Measurements from ENCODE around the gene OPA3. TPM values are rescaled to one million over a fixed set of nuclear protein-coding genes. Genes with fewer than 3 reads are reported as not detected.

The OPA3 gene
- polyA plus RNA-seq, 3 donors, result 4.4 to 6.9 (median 5.6) TPM

DNA sequence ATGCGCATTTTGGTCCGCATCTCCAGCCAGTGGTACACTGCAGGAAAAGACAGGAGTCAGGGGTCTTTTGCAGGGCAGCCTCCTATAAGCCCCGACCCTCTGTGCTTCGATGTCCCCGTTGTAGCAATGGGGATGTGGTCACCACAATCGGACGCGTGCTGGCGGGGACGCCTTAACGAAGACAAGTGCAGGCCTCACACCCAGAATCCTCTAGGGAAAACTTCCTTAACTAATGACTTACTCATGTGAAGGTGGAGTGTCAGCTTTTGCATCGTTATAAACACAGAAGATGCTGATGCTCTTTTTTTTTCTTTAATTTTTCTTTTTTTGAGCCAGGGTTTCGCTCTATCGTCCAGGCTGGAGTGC, 55.2 kb downstream of the OPA3 start:
- peaks cover 0 to 16% of the 10 kb centered on the region in 2 donors for H3K27me3 ChIP-seq (ENCODE audit: control insufficient read depth in 2 of 2, insufficient read depth in 2 of 2, low read length in 2 of 2)
- peaks cover 36 to 38% of the 10 kb centered on the region in 2 donors for H3K36me3 ChIP-seq (replicated peaks in 1 of 2; ENCODE audit: control insufficient read depth in 1 of 2, insufficient read depth in 2 of 2, low read length in 2 of 2)
- peaks cover 16 to 17% of the 10 kb centered on the region in 2 donors for H3K9me3 ChIP-seq (replicated peaks in 1 of 2; ENCODE audit: control insufficient read depth in 1 of 2, insufficient read depth in 1 of 2, low read length in 2 of 2)
- DNase-seq, result no peak
- Mint-ChIP-seq H3K27me3 (ENCODE audit: low read depth in 3 of 3) (peaks cover 24 to 37% (median 29%) of the 10 kb centered on the region in 3 donors), H3K36me3 (peaks cover 37 to 44% of the 10 kb centered on the region in 2 donors), H3K9me3 (peaks cover 6 to 33% (median 19%) of the 10 kb centered on the region in 7 donors), H3K4me3 (peak overlapping the region in 1 of 2 donors; percentile 62), H3K27ac (peak overlapping the region in 1 of 7 donors; percentile 46), H3K4me1 (peaks cover 36% of the 10 kb centered on the region)
- peaks cover 34 to 45% of the 10 kb centered on the region in 2 donors for H3K4me1 ChIP-seq (ENCODE audit: control insufficient read depth in 1 of 2, insufficient read depth in 2 of 2, low read length in 2 of 2)
- peaks cover 7% of the 10 kb centered on the region for H3K79me2 ChIP-seq (ENCODE audit: insufficient read depth, low read length)
- intact Hi-C loops (cut with micrococcal nuclease), result loop anchor here (5.0 to 10.0 kb wide), 3 partner anchors 37 to 115 kb away; partner anchors contain the start of gene OPA3 (in 1 of the 2)
- no peak overlapping the region for H3K4me2 ChIP-seq (replicated peaks; ENCODE audit: extremely low read depth, low read length, poor library complexity, severe bottlenecking)
- TF ChIP-seq, protein P1, sequence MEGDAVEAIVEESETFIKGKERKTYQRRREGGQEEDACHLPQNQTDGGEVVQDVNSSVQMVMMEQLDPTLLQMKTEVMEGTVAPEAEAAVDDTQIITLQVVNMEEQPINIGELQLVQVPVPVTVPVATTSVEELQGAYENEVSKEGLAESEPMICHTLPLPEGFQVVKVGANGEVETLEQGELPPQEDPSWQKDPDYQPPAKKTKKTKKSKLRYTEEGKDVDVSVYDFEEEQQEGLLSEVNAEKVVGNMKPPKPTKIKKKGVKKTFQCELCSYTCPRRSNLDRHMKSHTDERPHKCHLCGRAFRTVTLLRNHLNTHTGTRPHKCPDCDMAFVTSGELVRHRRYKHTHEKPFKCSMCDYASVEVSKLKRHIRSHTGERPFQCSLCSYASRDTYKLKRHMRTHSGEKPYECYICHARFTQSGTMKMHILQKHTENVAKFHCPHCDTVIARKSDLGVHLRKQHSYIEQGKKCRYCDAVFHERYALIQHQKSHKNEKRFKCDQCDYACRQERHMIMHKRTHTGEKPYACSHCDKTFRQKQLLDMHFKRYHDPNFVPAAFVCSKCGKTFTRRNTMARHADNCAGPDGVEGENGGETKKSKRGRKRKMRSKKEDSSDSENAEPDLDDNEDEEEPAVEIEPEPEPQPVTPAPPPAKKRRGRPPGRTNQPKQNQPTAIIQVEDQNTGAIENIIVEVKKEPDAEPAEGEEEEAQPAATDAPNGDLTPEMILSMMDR (IDR thresholded peaks at IDR 0.05), result no peak
- peaks cover 57% of the 10 kb centered on the region for H4K20me1 ChIP-seq (ENCODE audit: insufficient read depth, low read length)
- H3K4me3 ChIP-seq (replicated peaks in 1 of 3; ENCODE audit: low read depth in 2 of 3, low read length in 3 of 3), result no peak overlapping the region
- 46% methylated on average over 6 of the region's 14 CpGs for WGBS (ENCODE audit: insufficient coverage)
- no peak overlapping the region for H2AFZ ChIP-seq (ENCODE audit: insufficient read depth, low read depth, low read length, poor library complexity, severe bottlenecking)
- no peak overlapping the region for H3K9ac ChIP-seq (ENCODE audit: insufficient read depth, low read length, poor library complexity, severe bottlenecking)
- H3K27ac ChIP-seq (ENCODE audit: low read depth in 1 of 2, low read length in 2 of 2), result no peak overlapping the region

DNA sequence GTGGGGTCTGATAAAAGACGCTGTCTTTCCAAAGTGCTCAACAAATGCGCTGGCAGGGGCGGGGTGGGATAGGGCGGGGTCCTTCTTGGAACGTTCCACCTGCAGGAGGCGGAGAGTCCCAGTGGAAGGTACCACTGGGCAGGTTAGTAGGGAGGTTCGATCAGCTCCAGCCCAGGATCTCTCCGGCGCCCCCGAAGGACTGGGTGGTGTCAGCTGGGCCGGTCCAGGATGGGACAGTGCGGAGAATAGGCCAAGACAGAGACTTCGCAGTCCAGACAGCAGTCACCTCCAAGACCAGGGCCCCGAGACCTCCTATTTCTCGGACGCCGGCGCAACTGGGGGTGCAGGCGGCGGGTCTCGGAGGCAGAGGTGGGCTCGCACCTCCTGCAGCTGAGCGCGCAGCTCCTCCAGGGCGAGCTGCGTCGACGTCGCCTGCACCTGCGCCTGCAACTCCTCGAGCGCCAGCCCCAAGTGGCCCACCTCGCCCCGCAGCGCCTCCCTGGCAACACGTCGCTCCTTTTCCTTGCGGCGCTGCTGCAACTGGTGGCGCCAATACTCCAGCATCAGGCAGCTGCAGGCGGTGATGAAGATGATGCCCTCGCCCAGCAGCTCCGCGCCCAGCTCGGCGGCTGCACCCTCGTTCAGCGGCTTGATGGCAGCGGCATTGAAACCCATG, 55.7 kb downstream of the OPA3 start:
- DNase-seq, result no peak
- no peak overlapping the region for H3K27ac ChIP-seq (ENCODE audit: low read depth in 1 of 2, low read length in 2 of 2)
- H3K4me3 Mint-ChIP-seq, result peak overlapping the region in 1 of 2 donors; percentile 83
- peaks cover 0 to 16% of the 10 kb centered on the region in 2 donors for H3K27me3 ChIP-seq (ENCODE audit: control insufficient read depth in 2 of 2, insufficient read depth in 2 of 2, low read length in 2 of 2)
- peaks cover 12% of the 10 kb centered on the region for H3K79me2 ChIP-seq (ENCODE audit: insufficient read depth, low read length)
- H3K4me1 ChIP-seq (ENCODE audit: control insufficient read depth in 1 of 2, insufficient read depth in 2 of 2, low read length in 2 of 2), result peaks cover 39 to 48% of the 10 kb centered on the region in 2 donors
- H3K9ac ChIP-seq (ENCODE audit: insufficient read depth, low read length, poor library complexity, severe bottlenecking), result no peak overlapping the region
- H3K9me3 ChIP-seq (replicated peaks in 1 of 2; ENCODE audit: control insufficient read depth in 1 of 2, insufficient read depth in 1 of 2, low read length in 2 of 2), result peaks cover 16 to 17% of the 10 kb centered on the region in 2 donors
- H2AFZ ChIP-seq (ENCODE audit: insufficient read depth, low read depth, low read length, poor library complexity, severe bottlenecking), result no peak overlapping the region
- 7% methylated on average over 48 of the region's 49 CpGs for WGBS (ENCODE audit: insufficient coverage)
- peak overlapping the region in 1 of 7 donors; percentile 46 for H3K27ac Mint-ChIP-seq
- H3K36me3 ChIP-seq (replicated peaks in 1 of 2; ENCODE audit: control insufficient read depth in 1 of 2, insufficient read depth in 2 of 2, low read length in 2 of 2), result peaks cover 41 to 43% of the 10 kb centered on the region in 2 donors
- intact Hi-C loops (cut with micrococcal nuclease), result loop anchor here (5.0 to 10.0 kb wide), 3 partner anchors 37 to 116 kb away; partner anchors contain the start of gene OPA3 (in 1 of the 2)
- H3K36me3 Mint-ChIP-seq, result peaks cover 42 to 49% of the 10 kb centered on the region in 2 donors
- no peak overlapping the region for H3K4me3 ChIP-seq (replicated peaks in 1 of 3; ENCODE audit: low read depth in 2 of 3, low read length in 3 of 3)
- no peak overlapping the region for H3K4me2 ChIP-seq (replicated peaks; ENCODE audit: extremely low read depth, low read length, poor library complexity, severe bottlenecking)
- peaks cover 6 to 33% (median 19%) of the 10 kb centered on the region in 7 donors for H3K9me3 Mint-ChIP-seq
- H3K27me3 Mint-ChIP-seq (ENCODE audit: low read depth in 3 of 3), result peaks cover 24 to 37% (median 29%) of the 10 kb centered on the region in 3 donors
- TF ChIP-seq, protein P1 (IDR thresholded peaks at IDR 0.05), result no peak
- H4K20me1 ChIP-seq (ENCODE audit: insufficient read depth, low read length), result peaks cover 62% of the 10 kb centered on the region
- peaks cover 37% of the 10 kb centered on the region for H3K4me1 Mint-ChIP-seq

Measured in CD14-positive monocyte (primary cell).